Measurements from ENCODE around the gene ORC4. TPM values are rescaled to one million over a fixed set of nuclear protein-coding genes. Genes with fewer than 3 reads are reported as not detected.

The ORC4 gene
- total RNA-seq, result 46.2 and 54.1 TPM in 2 replicates

DNA sequence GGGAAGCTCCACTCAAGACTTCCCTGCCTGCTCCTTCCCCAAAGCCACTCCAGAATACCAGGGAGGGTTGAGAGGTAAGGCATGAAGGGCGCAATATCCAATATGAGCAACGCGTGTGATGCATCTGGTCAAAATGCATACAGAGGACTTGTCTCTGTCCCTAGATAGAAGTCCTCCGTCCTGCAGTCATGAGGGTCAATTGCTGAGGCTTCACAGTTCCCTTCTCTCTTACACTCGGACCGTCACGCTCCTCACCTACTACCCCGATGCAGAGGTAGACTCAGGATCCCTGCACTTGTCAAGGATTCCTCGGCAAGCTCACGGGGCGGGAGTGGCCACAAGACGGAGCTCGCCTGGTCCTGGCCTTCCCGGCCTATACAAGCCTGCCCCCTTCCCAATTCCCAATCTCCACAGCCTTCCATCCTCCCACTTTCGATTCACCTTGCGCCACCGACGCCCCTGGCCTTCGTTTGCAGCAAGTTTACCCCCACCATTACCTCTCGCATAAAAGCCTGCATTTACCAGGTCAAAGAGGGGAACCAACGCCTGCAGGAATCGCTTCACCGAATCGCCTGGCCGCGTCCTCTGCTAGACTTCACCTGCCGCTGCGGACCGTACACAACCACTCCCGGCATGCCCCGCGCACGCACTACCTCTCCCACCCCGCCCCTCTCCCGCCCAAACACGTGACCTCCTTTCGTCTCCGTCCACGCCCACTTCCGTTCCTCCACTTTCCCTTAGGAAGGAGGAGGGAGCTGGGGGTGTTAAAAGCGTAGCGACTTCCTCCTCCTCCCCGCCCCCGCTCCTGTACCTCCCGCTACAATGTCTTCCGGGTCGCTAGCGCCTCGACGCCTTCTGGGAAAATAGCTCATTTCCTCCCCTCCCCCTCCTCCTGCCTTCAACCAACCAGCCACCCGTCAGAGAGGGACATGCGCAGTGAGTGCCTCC lies at the start of gene ORC4:
Gene ORC4, minus strand, starts transcription at position 627 of the 948 bp plus-strand sequence. CDS start 44,779 bp downstream, outside the sequence.

DNA sequence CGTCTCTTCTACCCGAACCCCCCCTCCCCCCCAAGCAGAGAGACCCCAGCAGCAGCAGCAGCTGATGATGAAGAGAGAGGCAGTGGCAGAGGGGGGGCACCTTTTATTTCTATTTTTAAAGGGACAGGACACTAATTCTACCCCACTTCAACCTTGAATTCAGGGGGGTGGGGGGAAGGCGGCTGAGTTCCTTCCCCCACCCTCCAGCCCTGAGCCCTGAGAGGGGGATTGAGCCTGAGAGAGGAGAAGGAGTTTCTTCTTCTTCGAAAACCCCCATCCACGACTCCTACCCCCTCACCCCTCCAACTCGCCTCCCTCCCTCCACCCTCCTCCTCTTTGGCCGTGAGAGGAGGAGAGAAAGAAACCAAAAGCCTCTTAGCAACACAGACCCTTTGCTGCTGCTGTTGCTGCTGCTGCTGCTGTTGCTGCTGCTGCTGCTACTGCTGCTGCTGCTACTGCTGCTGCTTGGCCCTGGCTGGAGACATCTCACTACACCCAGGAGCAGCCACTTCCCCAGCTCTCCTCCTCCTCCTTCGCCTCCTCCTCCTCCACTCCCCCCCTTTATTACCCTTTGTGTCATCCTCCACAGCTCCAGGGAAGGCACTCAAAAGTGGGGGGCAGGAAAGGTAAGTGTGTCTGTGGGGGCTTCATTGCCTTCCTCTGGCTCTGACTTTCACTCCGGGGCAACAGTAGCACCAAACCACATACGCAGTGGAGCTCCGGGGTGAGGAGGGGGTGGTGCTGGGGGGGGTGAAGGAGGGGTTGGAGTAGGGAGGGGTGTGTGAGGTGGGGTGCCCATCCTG lies 723 bp upstream of the ORC4 start, which contains the start of gene MBD5:
Gene MBD5, plus strand, starts transcription at position 33 of the 803 bp plus-strand sequence.

Other genes starting within 250 kb of the ORC4 start
- 7.3 and 22.6 TPM in 2 replicates for gene ACVR2A, start 175.7 kb downstream of the ORC4 start, total RNA-seq
- 6.3 and 15.8 TPM in 2 replicates for gene MBD5, start 354 bp upstream of the ORC4 start, total RNA-seq